Gastroesophageal sphincter (tissue), 3 donors: ENCODE results near the gene KRT23.

Experiments used
- EP300 ChIP-seq: sonication (generic); formaldehyde crosslinking; IDR thresholded peaks from one replicate; pipeline ENCODE4 v1.6.1; 2017; ENCODE audit warnings: antibody characterized with exemption, mild to moderate bottlenecking
- POLR2A ChIP-seq, 2 donors: fragments of 450-650 bp; IDR thresholded peaks; one replicate each; pipeline ENCODE4 v1.6.1; 2017; ENCODE audit warnings: antibody characterized with exemption in 2 of 2, mild to moderate bottlenecking in 2 of 2, moderate library complexity in 1 of 2
- POLR2AphosphoS5 ChIP-seq: sonication (generic); formaldehyde crosslinking; IDR thresholded peaks from one replicate; pipeline ENCODE4 v1.6.1; 2017; ENCODE audit warnings: antibody characterized with exemption
- TF ChIP-seq, protein P1 (sequence below), 4 experiments: fragments of 200-600 bp in 2 of 4; fragments of 450-650 bp in 2 of 4; sonication (generic) in 1 of 4; IDR thresholded peaks; one replicate each; pipeline ENCODE4 v1.5.1; 2017 to 2019; ENCODE audit warnings: antibody characterized with exemption in 4 of 4, mild to moderate bottlenecking in 2 of 4, moderate library complexity in 2 of 4

GRCh38 chr17:40886090-40886489, 51.4 kb downstream of the KRT23 start:
- TF ChIP-seq, protein P1, sequence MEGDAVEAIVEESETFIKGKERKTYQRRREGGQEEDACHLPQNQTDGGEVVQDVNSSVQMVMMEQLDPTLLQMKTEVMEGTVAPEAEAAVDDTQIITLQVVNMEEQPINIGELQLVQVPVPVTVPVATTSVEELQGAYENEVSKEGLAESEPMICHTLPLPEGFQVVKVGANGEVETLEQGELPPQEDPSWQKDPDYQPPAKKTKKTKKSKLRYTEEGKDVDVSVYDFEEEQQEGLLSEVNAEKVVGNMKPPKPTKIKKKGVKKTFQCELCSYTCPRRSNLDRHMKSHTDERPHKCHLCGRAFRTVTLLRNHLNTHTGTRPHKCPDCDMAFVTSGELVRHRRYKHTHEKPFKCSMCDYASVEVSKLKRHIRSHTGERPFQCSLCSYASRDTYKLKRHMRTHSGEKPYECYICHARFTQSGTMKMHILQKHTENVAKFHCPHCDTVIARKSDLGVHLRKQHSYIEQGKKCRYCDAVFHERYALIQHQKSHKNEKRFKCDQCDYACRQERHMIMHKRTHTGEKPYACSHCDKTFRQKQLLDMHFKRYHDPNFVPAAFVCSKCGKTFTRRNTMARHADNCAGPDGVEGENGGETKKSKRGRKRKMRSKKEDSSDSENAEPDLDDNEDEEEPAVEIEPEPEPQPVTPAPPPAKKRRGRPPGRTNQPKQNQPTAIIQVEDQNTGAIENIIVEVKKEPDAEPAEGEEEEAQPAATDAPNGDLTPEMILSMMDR (IDR thresholded peaks at IDR 0.05) = no peak
- TF ChIP-seq POLR2A (IDR thresholded peaks at IDR 0.05) (no peak), EP300 (no peak), POLR2AphosphoS5 (no peak)
